Gastroesophageal sphincter (tissue), 3 donors: ENCODE measurements around the gene STRIP1.

Experiments
- EP300 ChIP-seq: sonication (generic); formaldehyde crosslinking; IDR thresholded peaks from one replicate; pipeline ENCODE4 v1.6.1; 2017; ENCODE audit warnings: antibody characterized with exemption, mild to moderate bottlenecking
- POLR2A ChIP-seq, 2 donors: fragments of 450-650 bp; IDR thresholded peaks; one replicate each; pipeline ENCODE4 v1.6.1; 2017; ENCODE audit warnings: antibody characterized with exemption in 2 of 2, mild to moderate bottlenecking in 2 of 2, moderate library complexity in 1 of 2
- POLR2AphosphoS5 ChIP-seq: sonication (generic); formaldehyde crosslinking; IDR thresholded peaks from one replicate; pipeline ENCODE4 v1.6.1; 2017; ENCODE audit warnings: antibody characterized with exemption
- TF ChIP-seq, protein P1 (sequence below), 4 experiments: fragments of 200-600 bp in 2 of 4; fragments of 450-650 bp in 2 of 4; sonication (generic) in 1 of 4; IDR thresholded peaks; one replicate each; pipeline ENCODE4 v1.5.1; 2017 to 2019; ENCODE audit warnings: antibody characterized with exemption in 4 of 4, mild to moderate bottlenecking in 2 of 4, moderate library complexity in 2 of 4

DNA sequence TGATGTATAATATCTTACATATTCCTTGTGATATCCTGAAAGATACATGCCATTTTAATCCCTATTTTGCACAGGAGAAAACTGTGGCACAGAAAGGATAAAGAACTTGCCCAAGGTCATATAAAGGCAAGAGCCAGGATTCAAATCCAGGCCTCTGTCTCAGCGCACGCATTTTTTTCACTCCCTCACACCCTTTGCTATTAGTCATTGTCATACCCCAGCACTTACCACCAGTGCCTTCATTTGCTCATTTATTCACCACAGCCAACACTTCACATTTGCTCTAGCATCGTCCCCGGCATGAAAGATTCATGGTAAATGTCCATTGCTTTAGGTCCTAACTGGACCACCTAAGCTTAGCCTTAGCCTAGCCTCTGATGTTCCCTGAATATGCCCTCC lies 21.9 kb downstream of the STRIP1 start:
- TF ChIP-seq POLR2A (IDR thresholded peaks at IDR 0.05) = no peak
- TF ChIP-seq POLR2AphosphoS5 = no peak
- TF ChIP-seq, protein P1, sequence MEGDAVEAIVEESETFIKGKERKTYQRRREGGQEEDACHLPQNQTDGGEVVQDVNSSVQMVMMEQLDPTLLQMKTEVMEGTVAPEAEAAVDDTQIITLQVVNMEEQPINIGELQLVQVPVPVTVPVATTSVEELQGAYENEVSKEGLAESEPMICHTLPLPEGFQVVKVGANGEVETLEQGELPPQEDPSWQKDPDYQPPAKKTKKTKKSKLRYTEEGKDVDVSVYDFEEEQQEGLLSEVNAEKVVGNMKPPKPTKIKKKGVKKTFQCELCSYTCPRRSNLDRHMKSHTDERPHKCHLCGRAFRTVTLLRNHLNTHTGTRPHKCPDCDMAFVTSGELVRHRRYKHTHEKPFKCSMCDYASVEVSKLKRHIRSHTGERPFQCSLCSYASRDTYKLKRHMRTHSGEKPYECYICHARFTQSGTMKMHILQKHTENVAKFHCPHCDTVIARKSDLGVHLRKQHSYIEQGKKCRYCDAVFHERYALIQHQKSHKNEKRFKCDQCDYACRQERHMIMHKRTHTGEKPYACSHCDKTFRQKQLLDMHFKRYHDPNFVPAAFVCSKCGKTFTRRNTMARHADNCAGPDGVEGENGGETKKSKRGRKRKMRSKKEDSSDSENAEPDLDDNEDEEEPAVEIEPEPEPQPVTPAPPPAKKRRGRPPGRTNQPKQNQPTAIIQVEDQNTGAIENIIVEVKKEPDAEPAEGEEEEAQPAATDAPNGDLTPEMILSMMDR (IDR thresholded peaks at IDR 0.05) = no peak
- no peak for TF ChIP-seq EP300
